K562 (cell line): ENCODE measurements around the gene TDG. TPM values are rescaled to one million over a fixed set of nuclear protein-coding genes. Genes with fewer than 3 reads are reported as not detected.

Source experiments
- RBBP5 ChIP-seq: fragments of 200-600 bp; sonication (generic); IDR thresholded peaks from 2 replicates; pipeline ENCODE4 v1.6.1; 2012; ENCODE audit warnings: borderline replicate concordance, mild to moderate bottlenecking, low read length, control low read depth, inconsistent platforms; ENCODE audit not compliant: insufficient read depth, poor library complexity, severe bottlenecking
- polyA plus RNA-seq, 8 experiments: library from polyadenylated mRNA; depleted of rRNA in 4 of 8; stranded (reverse) in 5 of 8; unstranded in 3 of 8; fragments of >200 nt; fragmentation: Nextera tagmentation in 2 of 8; fragmentation: Illumina TruSeq in 1 of 8; extraction: Ambion mirVana in 2 of 8; extraction: Trizol in 1 of 8; gene quantifications; 2 replicates each; pipeline versions ENCODE4 v1.2.1 to v1.2.3, GENCODE V29; 2011 to 2014; ENCODE audit warnings: inconsistent platforms in 1 of 8, missing spikeins in 1 of 8
- total RNA-seq, 7 experiments: library from RNA; depleted of rRNA in 6 of 7; stranded (reverse); fragments of >200 nt in 6 of 7; fragmentation: Illumina TruSeq in 2 of 7; extraction: Trizol in 2 of 7; gene quantifications; 2 replicates each; pipeline versions ENCODE4 v1.2.1 to v1.2.3, GENCODE V29; 2011 to 2021; ENCODE audit warnings: low replicate concordance in 1 of 7
- TF ChIP-seq, protein P1 (sequence below): fragments of 450-650 bp; IDR thresholded peaks from 2 replicates; pipeline ENCODE4 v1.6.1; 2016; ENCODE audit warnings: low read depth
- TF ChIP-seq, protein P2 (sequence below): fragments of 250-450 bp; sonication (Bioruptor Pico); IDR thresholded peaks from 2 replicates; pipeline ENCODE4 v1.5.0; 2022; ENCODE audit warnings: mild to moderate bottlenecking
- TF ChIP-seq, protein P3 (sequence below): fragments of 450-650 bp; IDR thresholded peaks from 2 replicates; pipeline ENCODE4 v1.6.1; 2017; ENCODE audit warnings: mild to moderate bottlenecking, moderate library complexity

TDG gene
- total and polyA plus RNA-seq, 9 of the 15 experiments (the other 6 are each of a cell fraction or from before 2014, with no cell fraction given), result 37.6 to 77.2 (median 64.0) TPM

DNA sequence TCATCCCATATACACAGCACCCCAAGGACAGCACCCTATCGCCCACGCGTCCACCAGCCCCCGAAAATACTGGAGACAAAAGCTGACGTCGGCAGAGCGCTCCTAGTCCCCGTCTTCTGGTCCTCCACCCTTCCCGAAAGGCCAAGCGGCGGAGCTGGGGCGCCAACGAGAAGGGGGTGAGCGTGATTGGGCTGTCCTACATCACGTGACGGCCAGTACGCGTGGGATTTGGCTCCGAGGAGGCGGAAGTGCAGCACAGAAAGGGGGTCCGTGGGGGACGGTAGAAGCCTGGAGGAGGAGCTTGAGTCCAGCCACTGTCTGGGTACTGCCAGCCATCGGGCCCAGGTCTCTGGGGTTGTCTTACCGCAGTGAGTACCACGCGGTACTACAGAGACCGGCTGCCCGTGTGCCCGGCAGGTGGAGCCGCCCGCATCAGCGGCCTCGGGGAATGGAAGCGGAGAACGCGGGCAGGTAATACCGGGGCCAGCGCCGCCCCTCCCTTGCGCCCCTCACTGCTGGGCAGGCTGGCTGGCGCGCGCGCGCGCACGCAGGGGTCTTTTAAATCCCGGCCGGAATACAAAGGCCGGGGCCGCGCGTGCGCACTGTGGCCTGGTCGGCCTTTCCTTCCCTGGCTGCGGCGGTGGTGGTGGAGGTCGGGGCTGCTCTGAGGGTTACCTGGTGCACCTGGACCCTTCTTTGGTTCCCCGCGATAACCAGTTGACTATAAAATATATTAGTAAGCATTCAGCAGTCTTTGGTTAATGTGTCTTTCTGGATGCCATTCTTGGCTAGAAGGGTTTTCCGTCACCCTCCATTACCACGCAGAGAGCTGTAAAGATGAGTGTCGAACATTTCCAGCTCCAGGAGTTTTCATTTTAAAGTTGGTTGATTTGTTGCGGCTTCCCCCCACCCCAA lies at the start of gene TDG (continued):
- TF ChIP-seq, protein P1, sequence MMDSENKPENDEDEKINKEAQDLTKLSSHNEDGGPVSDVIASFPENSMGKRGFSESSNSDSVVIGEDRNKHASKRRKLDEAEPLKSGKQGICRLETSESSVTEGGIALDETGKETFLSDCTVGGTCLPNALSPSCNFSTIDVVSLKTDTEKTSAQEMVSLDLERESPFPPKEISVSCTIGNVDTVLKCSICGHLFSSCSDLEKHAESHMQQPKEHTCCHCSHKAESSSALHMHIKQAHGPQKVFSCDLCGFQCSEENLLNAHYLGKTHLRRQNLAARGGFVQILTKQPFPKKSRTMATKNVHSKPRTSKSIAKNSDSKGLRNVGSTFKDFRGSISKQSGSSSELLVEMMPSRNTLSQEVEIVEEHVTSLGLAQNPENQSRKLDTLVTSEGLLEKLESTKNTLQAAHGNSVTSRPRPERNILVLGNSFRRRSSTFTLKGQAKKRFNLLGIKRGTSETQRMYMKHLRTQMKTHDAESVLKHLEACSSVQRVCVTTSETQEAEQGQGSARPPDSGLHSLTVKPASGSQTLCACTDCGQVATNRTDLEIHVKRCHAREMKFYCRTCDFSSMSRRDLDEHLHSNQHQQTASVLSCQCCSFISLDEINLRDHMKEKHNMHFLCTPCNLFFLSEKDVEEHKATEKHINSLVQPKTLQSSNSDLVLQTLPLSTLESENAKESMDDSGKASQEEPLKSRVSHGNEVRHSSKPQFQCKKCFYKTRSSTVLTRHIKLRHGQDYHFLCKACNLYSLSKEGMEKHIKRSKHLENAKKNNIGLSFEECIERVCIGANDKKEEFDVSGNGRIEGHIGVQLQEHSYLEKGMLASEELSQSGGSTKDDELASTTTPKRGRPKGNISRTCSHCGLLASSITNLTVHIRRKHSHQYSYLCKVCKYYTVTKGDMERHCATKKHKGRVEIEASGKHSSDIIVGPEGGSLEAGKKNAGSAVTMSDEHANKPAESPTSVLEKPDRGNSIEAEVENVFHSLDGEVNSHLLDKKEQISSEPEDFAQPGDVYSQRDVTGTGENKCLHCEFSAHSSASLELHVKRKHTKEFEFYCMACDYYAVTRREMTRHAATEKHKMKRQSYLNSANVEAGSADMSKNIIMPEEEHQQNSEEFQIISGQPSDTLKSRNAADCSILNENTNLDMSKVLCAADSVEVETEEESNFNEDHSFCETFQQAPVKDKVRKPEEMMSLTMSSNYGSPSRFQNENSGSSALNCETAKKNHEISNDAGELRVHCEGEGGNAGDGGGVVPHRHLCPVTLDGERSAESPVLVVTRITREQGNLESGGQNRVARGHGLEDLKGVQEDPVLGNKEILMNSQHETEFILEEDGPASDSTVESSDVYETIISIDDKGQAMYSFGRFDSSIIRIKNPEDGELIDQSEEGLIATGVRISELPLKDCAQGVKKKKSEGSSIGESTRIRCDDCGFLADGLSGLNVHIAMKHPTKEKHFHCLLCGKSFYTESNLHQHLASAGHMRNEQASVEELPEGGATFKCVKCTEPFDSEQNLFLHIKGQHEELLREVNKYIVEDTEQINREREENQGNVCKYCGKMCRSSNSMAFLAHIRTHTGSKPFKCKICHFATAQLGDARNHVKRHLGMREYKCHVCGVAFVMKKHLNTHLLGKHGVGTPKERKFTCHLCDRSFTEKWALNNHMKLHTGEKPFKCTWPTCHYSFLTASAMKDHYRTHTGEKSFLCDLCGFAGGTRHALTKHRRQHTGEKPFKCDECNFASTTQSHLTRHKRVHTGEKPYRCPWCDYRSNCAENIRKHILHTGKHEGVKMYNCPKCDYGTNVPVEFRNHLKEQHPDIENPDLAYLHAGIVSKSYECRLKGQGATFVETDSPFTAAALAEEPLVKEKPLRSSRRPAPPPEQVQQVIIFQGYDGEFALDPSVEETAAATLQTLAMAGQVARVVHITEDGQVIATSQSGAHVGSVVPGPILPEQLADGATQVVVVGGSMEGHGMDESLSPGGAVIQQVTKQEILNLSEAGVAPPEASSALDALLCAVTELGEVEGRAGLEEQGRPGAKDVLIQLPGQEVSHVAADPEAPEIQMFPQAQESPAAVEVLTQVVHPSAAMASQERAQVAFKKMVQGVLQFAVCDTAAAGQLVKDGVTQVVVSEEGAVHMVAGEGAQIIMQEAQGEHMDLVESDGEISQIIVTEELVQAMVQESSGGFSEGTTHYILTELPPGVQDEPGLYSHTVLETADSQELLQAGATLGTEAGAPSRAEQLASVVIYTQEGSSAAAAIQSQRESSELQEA, result no peak
- TF ChIP-seq, protein P2, sequence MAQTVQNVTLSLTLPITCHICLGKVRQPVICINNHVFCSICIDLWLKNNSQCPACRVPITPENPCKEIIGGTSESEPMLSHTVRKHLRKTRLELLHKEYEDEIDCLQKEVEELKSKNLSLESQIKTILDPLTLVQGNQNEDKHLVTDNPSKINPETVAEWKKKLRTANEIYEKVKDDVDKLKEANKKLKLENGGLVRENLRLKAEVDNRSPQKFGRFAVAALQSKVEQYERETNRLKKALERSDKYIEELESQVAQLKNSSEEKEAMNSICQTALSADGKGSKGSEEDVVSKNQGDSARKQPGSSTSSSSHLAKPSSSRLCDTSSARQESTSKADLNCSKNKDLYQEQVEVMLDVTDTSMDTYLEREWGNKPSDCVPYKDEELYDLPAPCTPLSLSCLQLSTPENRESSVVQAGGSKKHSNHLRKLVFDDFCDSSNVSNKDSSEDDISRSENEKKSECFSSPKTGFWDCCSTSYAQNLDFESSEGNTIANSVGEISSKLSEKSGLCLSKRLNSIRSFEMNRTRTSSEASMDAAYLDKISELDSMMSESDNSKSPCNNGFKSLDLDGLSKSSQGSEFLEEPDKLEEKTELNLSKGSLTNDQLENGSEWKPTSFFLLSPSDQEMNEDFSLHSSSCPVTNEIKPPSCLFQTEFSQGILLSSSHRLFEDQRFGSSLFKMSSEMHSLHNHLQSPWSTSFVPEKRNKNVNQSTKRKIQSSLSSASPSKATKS (CRISPR knock-in tag), result no peak
- TF ChIP-seq, protein P3, sequence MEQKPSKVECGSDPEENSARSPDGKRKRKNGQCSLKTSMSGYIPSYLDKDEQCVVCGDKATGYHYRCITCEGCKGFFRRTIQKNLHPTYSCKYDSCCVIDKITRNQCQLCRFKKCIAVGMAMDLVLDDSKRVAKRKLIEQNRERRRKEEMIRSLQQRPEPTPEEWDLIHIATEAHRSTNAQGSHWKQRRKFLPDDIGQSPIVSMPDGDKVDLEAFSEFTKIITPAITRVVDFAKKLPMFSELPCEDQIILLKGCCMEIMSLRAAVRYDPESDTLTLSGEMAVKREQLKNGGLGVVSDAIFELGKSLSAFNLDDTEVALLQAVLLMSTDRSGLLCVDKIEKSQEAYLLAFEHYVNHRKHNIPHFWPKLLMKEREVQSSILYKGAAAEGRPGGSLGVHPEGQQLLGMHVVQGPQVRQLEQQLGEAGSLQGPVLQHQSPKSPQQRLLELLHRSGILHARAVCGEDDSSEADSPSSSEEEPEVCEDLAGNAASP, result no peak
- peak; percentile 96 for TF ChIP-seq RBBP5
